ENCODE measurements around the gene P2RX4.
"Not testable (repeated sequence)": the region's sequence is repeated elsewhere in the genome, so short reads cannot be mapped to it uniquely, and the experiment has no call there.

Gene P2RX4, protein sequence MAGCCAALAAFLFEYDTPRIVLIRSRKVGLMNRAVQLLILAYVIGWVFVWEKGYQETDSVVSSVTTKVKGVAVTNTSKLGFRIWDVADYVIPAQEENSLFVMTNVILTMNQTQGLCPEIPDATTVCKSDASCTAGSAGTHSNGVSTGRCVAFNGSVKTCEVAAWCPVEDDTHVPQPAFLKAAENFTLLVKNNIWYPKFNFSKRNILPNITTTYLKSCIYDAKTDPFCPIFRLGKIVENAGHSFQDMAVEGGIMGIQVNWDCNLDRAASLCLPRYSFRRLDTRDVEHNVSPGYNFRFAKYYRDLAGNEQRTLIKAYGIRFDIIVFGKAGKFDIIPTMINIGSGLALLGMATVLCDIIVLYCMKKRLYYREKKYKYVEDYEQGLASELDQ

DNA sequence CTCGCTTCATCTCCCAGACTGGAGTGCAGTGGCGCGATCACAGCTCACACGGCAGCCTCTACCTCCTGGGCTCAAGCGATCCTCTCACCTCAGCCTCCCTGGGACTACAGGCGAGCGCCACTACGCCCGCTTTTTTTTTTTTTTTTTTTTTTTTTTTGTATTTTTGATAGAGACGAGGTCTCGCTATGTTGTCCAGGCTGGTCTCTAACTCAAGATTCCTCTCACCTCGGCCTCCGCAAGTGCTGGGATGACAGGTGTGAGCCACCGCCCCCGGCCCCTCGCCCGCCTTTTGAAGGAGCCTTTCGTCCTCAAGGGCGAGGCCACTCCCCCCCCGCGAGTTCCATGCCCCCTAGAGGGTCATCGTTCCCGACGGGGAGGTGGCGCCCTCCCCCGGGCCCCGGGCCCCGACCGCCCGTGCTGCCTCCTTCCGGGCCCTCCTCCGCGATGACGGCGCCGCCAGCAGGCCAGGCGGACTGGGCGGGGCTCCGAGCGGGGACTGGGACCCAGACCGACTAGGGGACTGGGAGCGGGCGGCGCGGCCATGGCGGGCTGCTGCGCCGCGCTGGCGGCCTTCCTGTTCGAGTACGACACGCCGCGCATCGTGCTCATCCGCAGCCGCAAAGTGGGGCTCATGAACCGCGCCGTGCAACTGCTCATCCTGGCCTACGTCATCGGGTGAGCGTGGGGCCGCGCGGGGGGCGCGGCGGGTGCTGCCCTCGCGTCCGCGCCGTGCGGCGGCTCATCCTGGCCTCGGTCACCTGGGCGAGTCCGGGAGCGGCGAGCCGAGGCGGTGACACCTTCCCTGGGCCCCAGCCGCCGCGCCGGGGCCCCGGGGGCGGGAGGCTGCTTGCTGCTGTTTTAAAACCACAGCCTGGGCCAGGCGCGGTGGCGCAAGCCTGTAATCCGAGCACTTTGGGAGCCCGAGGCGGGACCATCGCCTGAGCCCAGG, at the start of gene P2RX4:
P2RX4 (plus strand) TSS at position 506 of the 949 bp plus-strand sequence; CDS start at position 542, 36 bp downstream.
- DNase-seq (ENCODE audit: low read depth, low spot score) = peak; percentile 62

DNA sequence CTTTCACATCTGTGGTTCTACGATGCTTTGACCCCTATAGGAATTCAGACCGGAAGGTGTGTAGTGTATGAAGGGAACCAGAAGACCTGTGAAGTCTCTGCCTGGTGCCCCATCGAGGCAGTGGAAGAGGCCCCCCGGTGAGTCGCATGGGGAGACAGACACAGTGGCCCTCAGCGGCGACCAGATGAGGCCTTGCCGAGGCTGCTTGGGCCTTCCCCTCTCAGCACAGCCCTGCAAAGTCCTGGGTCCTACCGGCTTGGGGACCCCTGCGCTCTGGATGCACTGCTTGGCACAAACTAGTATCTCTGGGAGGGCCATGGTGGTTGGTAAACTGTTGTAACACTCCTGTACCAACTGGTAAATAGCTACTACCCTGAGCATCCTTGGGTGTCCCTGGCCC, 47.5 kb upstream of the P2RX4 start:
- no peak for DNase-seq (ENCODE audit: low read depth, low spot score)

DNA sequence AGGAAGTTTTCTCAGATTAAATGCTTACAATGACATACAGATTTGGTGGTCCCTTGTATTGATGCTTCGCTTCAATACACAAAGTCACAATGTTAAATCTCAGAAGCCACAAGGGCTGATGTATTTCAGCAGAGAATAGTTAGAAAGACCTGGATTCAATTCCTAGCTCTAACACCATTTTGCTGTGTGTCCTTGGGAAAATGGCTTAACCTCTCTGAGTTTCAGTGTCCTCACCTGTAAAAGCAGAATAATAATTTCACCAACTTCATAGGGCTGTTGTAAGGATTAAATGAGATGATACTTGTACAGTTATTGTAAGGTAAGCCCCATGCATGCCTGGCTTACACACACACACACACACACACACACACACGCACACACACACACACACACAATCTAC, 46.9 kb upstream of the P2RX4 start:
- DNase-seq (ENCODE audit: low read depth, low spot score) = no peak

DNA sequence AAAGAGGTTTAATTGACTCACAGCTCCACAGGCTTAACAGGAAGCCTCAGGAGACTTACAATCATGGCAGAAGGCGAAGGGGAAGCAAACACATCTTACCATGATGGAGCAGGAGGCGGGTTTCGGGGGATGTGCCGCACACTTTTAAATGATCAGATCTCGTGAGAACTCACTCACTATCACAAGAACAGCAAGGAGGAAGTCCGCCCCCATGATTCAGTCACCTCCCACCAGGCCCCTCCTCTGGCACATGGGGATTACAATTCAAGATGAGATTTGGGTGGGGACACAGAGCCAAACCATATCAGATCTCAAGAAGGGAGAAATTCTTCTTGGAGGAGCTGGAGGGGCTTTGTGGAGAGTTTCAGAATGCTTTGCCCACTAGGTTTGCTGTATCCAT, 45.1 kb upstream of the P2RX4 start:
- DNase-seq (ENCODE audit: low read depth, low spot score) = not testable (repeated sequence)

DNA sequence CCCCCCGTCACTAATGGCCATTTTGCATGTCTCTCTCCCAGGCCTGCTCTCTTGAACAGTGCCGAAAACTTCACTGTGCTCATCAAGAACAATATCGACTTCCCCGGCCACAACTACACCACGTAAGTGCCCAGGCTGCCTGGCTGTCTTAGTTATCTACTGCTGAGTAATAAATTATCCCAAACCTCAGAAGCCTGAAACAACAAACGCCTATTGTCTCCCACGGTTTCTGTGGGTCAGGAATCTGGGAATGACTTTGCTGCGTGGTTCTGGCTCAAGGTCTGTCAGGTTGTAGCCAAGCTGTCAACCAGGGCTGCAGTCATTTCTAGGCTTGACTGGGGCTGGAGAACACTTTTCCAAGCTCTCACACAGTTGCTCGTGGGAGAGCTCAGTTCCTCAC, 44.6 kb upstream of the P2RX4 start:
- no peak for DNase-seq (ENCODE audit: low read depth, low spot score)

DNA sequence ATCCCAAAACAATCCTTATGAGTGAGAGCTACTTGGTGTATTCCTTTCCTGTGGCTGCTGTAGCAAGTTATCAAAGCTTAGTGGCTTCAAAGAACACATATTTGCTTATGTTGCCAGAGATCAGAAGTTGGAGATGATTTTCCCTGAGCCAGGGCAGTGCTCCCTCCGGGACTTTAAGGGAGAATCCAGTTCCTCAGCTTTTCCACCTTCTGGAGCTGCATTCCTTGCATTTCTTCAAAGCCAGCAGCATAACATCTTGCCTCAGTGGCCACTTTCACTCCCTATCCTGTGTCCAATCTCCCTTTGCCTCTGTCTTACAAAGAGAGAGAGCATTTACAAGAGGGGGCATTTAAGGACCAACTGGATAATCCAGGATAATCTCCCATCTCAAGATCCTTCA, 43.6 kb upstream of the P2RX4 start:
- DNase-seq (ENCODE audit: low read depth, low spot score) = no peak

DNA sequence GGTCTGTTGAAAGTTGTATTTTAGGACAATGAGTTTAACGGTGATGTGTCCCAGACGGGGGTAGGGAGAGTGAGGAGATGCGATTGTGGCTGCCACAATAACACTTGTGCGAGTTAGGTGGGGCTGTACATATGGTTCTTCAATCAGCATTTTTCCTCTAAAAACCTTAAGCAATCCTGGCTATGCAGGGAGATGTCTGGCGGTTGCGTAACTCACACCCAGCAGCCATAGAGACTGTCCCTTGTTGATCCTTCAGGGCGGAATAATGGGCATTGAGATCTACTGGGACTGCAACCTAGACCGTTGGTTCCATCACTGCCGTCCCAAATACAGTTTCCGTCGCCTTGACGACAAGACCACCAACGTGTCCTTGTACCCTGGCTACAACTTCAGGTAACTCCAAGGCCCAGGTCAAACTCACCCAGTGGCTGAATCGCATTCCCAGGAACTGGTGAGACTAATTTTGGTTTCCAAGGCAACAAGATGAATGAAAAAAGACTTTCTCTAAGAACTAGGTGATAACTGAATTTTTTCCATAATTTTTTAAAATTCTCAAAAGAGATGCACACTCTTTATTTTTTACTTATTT, 42.6 kb upstream of the P2RX4 start:
- DNase-seq (ENCODE audit: low read depth, low spot score) = no peak

DNA sequence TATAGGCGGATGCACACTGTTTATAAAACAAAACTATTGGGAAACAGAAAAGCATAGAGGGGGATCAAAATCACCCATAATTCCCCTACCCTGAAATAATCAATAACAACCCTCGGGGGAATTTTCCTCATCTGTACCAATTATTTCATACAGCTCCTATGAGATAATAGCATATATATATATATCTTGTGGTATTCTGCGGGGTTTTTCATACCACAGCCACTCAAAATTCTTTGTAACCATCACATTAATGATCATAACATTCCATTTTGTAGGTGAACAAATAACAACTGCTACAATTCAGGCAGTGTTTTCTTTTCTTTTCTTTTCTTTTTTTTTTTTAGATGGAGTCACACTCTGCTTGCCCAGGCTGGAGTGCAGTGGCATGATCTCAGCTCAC, 42.0 kb upstream of the P2RX4 start:
- no peak for DNase-seq (ENCODE audit: low read depth, low spot score)

DNA sequence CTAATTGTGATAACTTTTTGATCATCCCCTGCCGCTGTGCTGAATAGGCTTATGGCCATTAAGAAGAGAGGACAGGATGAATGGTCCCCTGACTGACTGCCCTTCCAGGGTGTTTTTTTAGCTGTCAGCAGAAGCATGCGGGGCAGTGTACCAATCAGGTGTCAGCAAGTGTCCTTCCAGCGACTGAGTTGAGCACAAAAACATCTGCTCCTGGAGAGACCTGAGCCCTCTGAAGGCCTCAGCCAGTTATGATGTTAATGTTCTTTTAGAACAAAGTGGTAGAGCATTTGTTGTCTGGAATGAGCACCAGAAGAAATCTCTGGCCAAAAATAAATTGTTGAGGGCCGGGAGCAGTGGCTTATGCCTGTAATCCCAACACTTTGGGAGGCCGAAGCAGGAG, 39.8 kb upstream of the P2RX4 start:
- DNase-seq (ENCODE audit: low read depth, low spot score) = no peak

DNA sequence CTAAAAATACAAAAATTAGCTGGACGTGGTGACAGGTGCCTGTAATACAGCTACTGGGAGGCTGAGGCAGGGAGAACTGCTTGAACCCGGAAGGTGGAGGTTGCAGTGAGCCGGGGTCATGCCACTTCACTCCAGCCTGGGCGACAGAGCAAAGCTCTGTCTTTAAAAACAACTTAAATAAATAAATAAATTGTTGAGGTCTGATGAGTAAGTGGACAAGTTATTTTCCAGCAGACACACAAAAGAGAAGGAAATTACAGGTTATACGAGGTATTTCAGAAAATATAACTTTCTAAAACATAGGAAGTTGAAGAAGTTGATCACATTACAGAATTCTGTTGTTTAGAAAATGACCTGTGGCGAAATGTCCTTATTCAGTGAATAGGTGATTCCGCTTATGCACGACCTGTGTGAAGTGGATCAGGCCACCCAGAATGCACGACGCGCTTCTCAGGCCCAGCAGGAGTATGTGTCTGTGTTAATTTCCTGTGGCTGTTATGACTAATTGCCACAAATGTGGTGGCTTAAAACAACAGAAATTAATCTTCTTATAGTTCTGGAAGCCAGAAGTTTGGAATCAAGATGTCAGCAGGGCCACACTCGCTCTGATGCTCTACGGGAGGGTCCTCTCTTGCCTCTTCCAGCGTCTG, 39.2 kb upstream of the P2RX4 start:
- DNase-seq (ENCODE audit: low read depth, low spot score) = no peak

DNA sequence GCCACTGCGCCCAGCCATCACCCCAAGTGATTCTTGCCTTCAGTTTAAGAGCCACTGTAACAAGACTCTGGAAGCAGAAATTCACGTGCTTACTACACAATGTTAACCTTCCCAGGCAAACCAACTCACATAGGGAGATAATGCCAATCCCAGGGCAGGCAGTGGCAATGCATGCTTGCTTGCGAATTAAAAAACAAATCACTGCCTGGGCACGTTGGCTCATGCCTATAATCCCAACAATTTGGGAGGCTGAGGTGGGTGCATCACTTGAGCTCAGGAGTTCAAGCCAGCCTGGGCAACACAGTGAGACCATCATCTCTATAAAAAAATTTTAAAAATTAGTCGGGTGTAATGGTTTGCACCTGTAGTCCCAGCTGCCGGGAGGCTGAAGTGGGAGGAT, 37.8 kb upstream of the P2RX4 start:
- DNase-seq (ENCODE audit: low read depth, low spot score) = no peak

DNA sequence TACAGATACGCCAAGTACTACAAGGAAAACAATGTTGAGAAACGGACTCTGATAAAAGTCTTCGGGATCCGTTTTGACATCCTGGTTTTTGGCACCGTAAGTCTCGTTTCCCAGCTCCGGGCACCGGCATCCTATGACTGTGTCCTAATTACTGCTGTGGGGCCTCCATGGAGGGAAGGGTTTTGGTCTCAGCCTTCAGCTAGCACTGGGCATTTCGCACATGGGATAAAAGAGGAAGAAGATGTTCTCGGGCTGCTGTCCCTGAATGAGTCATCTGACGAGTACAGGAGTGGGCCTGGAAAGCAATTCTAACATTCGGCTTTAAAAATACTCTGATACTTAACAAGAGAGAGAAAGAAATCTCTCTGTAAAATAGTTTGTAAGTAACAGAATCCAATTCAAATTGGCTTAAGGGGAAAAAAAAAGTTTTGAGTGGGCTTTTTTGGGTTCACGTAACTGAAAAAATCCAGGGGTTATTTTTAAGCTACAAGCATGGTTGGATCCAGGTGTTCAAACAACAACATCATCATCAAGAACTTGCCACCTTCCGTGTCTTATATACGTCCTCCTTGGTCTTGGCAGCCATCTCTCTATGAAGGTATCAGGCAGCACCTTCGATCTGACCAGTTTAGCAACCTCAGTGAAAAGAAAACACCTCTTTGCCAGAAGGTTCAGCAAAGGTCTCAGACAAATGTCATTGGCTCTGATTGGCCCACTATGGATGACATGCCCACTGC, 34.4 kb upstream of the P2RX4 start:
- DNase-seq (ENCODE audit: low read depth, low spot score) = no peak

DNA sequence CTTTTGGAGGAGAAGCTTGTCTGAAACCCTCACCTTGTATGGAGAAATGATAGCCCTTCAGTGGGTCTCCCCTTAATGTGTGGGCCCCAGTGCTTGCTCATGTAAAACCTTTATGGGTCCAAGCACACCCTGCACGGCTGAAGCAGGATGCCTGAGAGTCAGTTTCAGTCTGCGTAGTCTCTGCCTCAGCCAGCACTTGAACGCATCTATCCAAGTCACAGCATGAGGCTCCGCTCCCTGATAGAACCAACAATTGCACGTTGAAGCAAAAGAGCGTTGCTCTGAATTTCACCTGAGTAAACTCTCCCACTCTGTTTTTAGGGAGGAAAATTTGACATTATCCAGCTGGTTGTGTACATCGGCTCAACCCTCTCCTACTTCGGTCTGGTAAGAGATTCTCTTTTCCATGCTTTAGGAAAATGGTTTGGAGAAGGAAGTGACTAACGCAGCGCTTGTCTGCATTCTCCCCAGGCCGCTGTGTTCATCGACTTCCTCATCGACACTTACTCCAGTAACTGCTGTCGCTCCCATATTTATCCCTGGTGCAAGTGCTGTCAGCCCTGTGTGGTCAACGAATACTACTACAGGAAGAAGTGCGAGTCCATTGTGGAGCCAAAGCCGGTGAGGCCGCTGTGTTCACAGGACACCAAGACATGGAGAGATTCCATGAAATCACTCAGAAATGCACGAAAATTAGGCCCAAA, 33.0 kb upstream of the P2RX4 start:
- no peak for DNase-seq (ENCODE audit: low read depth, low spot score)

DNA sequence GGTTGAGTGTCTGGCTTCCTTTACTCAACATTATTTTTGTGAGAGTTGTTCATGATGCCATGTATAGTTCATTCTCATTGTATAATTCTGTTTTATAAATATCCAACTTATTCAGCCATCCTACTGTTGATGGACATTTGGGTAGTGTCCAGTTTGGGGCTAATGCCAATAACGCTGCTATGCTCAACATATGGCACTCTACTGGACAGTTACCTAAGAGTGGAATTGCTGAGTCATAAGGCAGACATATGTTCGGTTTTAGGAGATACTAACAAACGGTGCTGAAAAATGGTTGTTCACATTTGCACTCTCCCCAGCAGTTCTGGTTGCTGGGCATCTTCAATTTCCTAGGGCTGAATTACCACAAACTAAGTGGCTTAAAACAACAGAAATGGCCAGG, 28.7 kb upstream of the P2RX4 start:
- no peak for DNase-seq (ENCODE audit: low read depth, low spot score)

DNA sequence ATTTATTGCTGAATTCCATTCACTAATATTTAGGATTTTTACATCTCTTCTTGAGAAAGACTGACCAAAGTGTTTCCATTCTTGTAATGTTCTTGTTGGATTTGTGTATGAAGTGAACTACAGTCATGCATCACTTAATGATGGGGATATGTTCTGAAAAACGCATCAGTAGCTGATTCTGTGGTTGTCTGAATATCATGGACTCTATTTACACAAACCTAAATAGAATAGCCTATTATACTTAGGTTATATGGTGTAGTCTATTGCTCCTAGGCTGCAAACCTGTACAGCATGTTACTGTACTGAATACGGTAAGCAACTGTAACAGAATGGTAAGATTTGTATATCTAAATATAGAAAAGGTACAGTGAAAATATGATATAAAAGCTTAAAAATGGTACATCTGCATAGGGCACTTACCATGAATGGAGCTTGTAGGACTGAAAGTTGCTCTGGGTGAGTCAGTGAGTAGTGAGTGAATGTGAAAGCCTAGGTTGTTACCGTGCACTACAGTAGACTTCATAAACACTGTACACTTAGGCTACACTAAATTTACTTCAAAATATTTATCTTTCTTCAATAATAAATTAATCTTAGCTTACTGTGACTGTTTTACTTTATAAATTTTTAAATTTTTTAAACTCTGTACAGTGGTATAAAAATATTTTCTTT, 27.6 kb upstream of the P2RX4 start:
- DNase-seq (ENCODE audit: low read depth, low spot score) = no peak

DNA sequence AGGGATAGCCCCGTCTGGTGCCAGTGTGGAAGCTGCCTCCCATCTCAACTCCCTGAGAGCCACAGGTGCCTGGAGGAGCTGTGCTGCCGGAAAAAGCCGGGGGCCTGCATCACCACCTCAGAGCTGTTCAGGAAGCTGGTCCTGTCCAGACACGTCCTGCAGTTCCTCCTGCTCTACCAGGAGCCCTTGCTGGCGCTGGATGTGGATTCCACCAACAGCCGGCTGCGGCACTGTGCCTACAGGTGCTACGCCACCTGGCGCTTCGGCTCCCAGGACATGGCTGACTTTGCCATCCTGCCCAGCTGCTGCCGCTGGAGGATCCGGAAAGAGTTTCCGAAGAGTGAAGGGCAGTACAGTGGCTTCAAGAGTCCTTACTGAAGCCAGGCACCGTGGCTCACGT, 25.5 kb upstream of the P2RX4 start:
- DNase-seq (ENCODE audit: low read depth, low spot score) = no peak

DNA sequence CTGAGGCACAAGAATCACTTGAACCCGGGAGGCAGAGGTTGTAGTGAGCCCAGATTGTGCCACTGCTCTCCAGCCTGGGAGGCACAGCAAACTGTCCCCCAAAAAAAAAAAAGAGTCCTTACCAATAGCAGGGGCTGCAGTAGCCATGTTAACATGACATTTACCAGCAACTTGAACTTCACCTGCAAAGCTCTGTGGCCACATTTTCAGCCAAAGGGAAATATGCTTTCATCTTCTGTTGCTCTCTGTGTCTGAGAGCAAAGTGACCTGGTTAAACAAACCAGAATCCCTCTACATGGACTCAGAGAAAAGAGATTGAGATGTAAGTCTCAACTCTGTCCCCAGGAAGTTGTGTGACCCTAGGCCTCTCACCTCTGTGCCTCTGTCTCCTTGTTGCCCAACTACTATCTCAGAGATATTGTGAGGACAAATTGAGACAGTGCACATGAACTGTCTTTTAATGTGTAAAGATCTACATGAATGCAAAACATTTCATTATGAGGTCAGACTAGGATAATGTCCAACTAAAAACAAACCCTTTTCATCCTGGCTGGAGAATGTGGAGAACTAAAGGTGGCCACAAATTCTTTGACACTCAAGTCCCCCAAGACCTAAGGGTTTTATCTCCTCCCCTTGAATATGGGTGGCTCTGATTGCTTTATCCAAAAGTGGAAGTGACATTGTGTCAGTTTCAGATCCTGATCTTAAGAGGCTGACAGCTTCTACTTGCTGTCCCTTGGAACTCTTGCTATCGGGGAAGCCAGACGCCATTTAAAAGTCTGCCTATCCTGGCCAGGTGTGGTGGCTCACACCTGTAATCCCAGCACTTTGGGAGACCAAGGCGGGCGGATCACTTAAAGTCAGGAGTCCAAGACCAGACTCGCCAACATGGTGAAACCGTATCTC, 24.7 kb upstream of the P2RX4 start:
- no peak for DNase-seq (ENCODE audit: low read depth, low spot score)

DNA sequence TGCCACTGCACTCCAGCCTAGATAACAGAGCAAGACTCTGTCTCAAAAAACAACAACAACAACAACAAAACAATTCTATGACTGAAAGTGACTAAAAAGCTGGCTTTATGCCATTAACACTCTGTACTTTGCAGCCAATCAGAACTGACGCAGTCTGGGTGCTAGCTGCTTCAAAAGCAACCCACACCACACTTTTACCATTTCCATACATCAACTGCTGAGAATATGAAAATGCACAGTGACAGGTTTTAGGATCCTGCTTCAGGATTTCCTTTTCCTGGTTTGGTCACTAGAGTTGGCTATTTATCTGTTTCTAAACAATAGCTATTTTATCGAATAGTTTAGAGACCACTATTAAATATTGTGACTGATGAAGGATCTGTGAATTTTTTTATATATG, 23.1 kb upstream of the P2RX4 start:
- DNase-seq (ENCODE audit: low read depth, low spot score) = no peak

DNA sequence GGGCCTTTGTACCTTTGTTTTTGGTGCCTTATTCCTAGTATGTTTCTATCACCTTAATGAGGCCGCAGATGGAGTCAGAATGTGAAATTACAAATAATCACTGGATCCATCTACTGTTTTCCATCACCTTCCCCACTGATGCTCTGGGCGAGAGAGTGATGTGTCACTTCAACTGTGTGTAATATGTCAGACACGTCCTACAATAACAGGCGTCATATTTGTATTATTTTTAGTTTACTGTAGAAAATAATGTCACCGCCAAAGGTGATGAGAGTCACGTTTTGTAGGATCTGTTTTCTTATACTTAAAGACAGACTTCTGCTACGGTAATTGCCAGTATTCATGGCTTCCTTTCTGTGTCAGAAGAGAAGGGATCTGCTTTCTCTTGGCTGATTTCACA, 22.4 kb upstream of the P2RX4 start:
- DNase-seq (ENCODE audit: low read depth, low spot score) = no peak

Data from activated CD4-positive, CD25-positive, alpha-beta regulatory T cell treated with anti-CD3 and anti-CD28 coated beads, Interleukin-2, amount 50 U/mL, for 16 hours (primary cell).